ENCODE measurements around the gene EZH1. TPM values are rescaled to one million over a fixed set of nuclear protein-coding genes. Genes with fewer than 3 reads are reported as not detected.

Gene EZH1
- total RNA-seq, 1 experiment from 2014 or later = 22.4 TPM

DNA sequence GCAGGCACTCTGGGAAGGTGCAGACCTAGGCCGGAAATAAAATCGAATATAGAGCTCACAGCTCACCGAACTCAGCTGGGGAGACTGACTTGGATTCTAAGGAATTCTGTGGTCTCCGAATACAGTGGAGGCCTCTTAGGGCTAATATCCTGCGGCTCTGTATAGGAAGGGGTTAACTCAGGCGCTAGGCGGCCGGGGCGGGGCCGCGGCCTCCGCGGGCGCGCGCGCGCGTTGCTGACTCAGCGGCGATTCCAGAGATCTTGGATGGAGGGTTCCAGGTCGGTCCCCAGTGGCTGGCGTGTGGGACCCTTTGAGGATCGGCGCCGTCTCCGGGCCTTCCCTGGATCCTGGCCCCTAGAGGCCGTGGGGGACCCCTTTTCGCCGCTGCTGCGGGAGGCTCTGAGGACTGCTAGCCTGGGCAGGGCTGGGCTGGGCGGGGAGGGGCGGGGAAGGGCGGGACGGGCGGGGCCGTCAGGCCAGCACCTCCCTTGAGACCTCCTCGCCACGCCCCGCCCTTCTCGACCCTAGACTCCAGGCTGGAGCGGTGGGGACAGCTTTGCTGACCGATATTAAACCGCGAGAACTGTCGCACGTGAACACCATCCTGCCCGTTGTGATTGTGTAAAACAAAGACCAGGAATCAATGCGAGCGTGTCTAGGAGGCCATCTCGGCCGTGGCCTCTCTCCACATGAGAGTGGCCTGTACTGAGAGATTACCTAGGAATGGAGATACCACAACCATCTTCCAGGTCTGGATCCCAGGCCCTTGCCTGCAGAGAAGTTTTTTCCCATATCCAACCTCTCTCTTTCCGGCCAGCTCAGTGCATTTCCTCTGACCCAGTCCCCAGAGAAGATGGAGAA is 66.7 kb downstream of the EZH1 start (continued):
- TF ChIP-seq STAT6 (CRISPR knock-in tag; conservative IDR thresholded peaks at IDR 0.05; ENCODE audit: low read depth) = no peak
- no peak for TF ChIP-seq MXD4 (CRISPR knock-in tag; IDR thresholded peaks at IDR 0.05; ENCODE audit: borderline replicate concordance)
- TF ChIP-seq CREB1 (CRISPR knock-in tag; IDR thresholded peaks at IDR 0.05) = no peak
- TF ChIP-seq, protein P1, sequence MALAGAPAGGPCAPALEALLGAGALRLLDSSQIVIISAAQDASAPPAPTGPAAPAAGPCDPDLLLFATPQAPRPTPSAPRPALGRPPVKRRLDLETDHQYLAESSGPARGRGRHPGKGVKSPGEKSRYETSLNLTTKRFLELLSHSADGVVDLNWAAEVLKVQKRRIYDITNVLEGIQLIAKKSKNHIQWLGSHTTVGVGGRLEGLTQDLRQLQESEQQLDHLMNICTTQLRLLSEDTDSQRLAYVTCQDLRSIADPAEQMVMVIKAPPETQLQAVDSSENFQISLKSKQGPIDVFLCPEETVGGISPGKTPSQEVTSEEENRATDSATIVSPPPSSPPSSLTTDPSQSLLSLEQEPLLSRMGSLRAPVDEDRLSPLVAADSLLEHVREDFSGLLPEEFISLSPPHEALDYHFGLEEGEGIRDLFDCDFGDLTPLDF (CRISPR knock-in tag; IDR thresholded peaks at IDR 0.05) = no peak
- TF ChIP-seq, protein P2, sequence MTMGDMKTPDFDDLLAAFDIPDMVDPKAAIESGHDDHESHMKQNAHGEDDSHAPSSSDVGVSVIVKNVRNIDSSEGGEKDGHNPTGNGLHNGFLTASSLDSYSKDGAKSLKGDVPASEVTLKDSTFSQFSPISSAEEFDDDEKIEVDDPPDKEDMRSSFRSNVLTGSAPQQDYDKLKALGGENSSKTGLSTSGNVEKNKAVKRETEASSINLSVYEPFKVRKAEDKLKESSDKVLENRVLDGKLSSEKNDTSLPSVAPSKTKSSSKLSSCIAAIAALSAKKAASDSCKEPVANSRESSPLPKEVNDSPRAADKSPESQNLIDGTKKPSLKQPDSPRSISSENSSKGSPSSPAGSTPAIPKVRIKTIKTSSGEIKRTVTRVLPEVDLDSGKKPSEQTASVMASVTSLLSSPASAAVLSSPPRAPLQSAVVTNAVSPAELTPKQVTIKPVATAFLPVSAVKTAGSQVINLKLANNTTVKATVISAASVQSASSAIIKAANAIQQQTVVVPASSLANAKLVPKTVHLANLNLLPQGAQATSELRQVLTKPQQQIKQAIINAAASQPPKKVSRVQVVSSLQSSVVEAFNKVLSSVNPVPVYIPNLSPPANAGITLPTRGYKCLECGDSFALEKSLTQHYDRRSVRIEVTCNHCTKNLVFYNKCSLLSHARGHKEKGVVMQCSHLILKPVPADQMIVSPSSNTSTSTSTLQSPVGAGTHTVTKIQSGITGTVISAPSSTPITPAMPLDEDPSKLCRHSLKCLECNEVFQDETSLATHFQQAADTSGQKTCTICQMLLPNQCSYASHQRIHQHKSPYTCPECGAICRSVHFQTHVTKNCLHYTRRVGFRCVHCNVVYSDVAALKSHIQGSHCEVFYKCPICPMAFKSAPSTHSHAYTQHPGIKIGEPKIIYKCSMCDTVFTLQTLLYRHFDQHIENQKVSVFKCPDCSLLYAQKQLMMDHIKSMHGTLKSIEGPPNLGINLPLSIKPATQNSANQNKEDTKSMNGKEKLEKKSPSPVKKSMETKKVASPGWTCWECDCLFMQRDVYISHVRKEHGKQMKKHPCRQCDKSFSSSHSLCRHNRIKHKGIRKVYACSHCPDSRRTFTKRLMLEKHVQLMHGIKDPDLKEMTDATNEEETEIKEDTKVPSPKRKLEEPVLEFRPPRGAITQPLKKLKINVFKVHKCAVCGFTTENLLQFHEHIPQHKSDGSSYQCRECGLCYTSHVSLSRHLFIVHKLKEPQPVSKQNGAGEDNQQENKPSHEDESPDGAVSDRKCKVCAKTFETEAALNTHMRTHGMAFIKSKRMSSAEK (CRISPR knock-in tag; IDR thresholded peaks at IDR 0.05; ENCODE audit: borderline replicate concordance) = no peak
- TF ChIP-seq, protein P3, sequence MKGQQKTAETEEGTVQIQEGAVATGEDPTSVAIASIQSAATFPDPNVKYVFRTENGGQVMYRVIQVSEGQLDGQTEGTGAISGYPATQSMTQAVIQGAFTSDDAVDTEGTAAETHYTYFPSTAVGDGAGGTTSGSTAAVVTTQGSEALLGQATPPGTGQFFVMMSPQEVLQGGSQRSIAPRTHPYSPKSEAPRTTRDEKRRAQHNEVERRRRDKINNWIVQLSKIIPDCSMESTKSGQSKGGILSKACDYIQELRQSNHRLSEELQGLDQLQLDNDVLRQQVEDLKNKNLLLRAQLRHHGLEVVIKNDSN (CRISPR knock-in tag; IDR thresholded peaks at IDR 0.05) = 0 out of 2 replicates have a peak, but pooled peaks have one; percentile 24
- no peak for TF ChIP-seq ZBTB43 (CRISPR knock-in tag; IDR thresholded peaks at IDR 0.05)
- peak; percentile 23; the same call in 1 of the 2 replicates for TF ChIP-seq E2F5 (CRISPR knock-in tag; IDR thresholded peaks at IDR 0.05)
- TF ChIP-seq, protein P4, sequence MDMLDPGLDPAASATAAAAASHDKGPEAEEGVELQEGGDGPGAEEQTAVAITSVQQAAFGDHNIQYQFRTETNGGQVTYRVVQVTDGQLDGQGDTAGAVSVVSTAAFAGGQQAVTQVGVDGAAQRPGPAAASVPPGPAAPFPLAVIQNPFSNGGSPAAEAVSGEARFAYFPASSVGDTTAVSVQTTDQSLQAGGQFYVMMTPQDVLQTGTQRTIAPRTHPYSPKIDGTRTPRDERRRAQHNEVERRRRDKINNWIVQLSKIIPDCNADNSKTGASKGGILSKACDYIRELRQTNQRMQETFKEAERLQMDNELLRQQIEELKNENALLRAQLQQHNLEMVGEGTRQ (CRISPR knock-in tag; IDR thresholded peaks at IDR 0.05) = 0 out of 2 replicates have a peak, but pooled peaks have one; percentile 7
- no peak for TF ChIP-seq NR3C1 (CRISPR knock-in tag; conservative IDR thresholded peaks at IDR 0.05; ENCODE audit: low read depth)
- no peak for TF ChIP-seq FOXP4 (CRISPR knock-in tag; IDR thresholded peaks at IDR 0.05)
- no peak for TF ChIP-seq ZNF219 (CRISPR knock-in tag; IDR thresholded peaks at IDR 0.05; ENCODE audit: borderline replicate concordance)
- TF ChIP-seq OVOL2 (CRISPR knock-in tag; IDR thresholded peaks at IDR 0.05; ENCODE audit: borderline replicate concordance) = no peak
- no peak for TF ChIP-seq ATF1 (CRISPR knock-in tag; IDR thresholded peaks at IDR 0.05)
- peak; percentile 57 for TF ChIP-seq GABPB1 (CRISPR knock-in tag; IDR thresholded peaks at IDR 0.05)
- TF ChIP-seq ZNF512 (CRISPR knock-in tag; IDR thresholded peaks at IDR 0.05; ENCODE audit: borderline replicate concordance) = no peak
- TF ChIP-seq ZNF263 (CRISPR knock-in tag; IDR thresholded peaks at IDR 0.05; ENCODE audit: low read depth) = no peak
- no peak for TF ChIP-seq ZNF121 (CRISPR knock-in tag; IDR thresholded peaks at IDR 0.05)
- no peak for TF ChIP-seq EMX1 (CRISPR knock-in tag; IDR thresholded peaks at IDR 0.05)

All from WTC11 (cell line).